ENCODE measurements around the gene NADK2.

DNA sequence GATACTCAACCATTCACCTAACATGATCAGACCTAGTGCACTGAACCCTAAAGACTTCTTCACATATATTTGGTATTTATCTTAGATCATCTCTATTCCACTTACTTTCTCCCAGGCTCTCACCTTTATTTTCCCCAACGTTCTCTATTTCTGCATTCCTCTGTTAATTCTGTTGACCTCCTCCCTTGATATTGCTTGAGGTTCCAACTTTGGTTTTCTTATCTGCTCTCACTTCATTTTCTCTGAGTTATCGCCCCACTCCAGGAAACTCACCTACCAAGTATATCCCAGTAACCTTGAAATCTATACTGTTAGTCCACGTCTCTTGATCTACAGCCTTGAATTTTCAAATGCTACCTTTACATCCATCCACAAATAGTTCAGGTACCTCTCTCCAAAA, 9.2 kb downstream of the NADK2 start:
- no peak for TF ChIP-seq POLR2A (IDR thresholded peaks at IDR 0.05; ENCODE audit: borderline replicate concordance, extremely low read depth, insufficient read depth, insufficient read length)
- TF ChIP-seq EZH2phosphoT487 (IDR thresholded peaks at IDR 0.05; ENCODE audit: borderline replicate concordance), result no peak
- no peak for TF ChIP-seq CEBPB (IDR thresholded peaks at IDR 0.05; ENCODE audit: low read depth)
- TF ChIP-seq, protein P1, sequence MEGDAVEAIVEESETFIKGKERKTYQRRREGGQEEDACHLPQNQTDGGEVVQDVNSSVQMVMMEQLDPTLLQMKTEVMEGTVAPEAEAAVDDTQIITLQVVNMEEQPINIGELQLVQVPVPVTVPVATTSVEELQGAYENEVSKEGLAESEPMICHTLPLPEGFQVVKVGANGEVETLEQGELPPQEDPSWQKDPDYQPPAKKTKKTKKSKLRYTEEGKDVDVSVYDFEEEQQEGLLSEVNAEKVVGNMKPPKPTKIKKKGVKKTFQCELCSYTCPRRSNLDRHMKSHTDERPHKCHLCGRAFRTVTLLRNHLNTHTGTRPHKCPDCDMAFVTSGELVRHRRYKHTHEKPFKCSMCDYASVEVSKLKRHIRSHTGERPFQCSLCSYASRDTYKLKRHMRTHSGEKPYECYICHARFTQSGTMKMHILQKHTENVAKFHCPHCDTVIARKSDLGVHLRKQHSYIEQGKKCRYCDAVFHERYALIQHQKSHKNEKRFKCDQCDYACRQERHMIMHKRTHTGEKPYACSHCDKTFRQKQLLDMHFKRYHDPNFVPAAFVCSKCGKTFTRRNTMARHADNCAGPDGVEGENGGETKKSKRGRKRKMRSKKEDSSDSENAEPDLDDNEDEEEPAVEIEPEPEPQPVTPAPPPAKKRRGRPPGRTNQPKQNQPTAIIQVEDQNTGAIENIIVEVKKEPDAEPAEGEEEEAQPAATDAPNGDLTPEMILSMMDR (IDR thresholded peaks at IDR 0.05 in 2 of 3, conservative IDR thresholded peaks at IDR 0.05 in 1 of 3; ENCODE audit: borderline replicate concordance in 1 of 3, insufficient read depth in 1 of 3, low read depth in 2 of 3, low read length in 2 of 3), result no peak
- no peak for TF ChIP-seq EZH2 (IDR thresholded peaks at IDR 0.05)
- TF ChIP-seq EGR1 (IDR thresholded peaks at IDR 0.05; ENCODE audit: low read depth), result no peak
- no peak for TF ChIP-seq SIN3A (IDR thresholded peaks at IDR 0.05; ENCODE audit: low read depth)
- no peak for TF ChIP-seq SP1 (IDR thresholded peaks at IDR 0.05; ENCODE audit: low read depth)
- TF ChIP-seq RAD21 (IDR thresholded peaks at IDR 0.05; ENCODE audit: low read depth), result no peak
- TF ChIP-seq JUND (IDR thresholded peaks at IDR 0.05), result no peak
- TF ChIP-seq, protein P2, sequence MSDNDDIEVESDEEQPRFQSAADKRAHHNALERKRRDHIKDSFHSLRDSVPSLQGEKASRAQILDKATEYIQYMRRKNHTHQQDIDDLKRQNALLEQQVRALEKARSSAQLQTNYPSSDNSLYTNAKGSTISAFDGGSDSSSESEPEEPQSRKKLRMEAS (IDR thresholded peaks at IDR 0.05), result no peak

Measured in HCT116 (cell line).